ENCODE measurements around the gene GLG1.

- no peak for TF ChIP-seq CTCF (IDR thresholded peaks at IDR 0.05; ENCODE audit: insufficient read depth, low read length)
- TF ChIP-seq POLR2AphosphoS5 (IDR thresholded peaks at IDR 0.05; ENCODE audit: low read depth), result no peak
- no peak for TF ChIP-seq GABPA (IDR thresholded peaks at IDR 0.05; ENCODE audit: low read depth)
- no peak for TF ChIP-seq REST (IDR thresholded peaks at IDR 0.05; ENCODE audit: insufficient replicate concordance, low read depth)
Measured at GRCh38 chr16:74450236-74450635, 156.7 kb downstream of the GLG1 start.
